GM10266 (cell line): ENCODE data around the gene TFIP11.

ENCODE experiments used
- DNase-seq: peaks from one replicate; pipeline ENCODE4 v3.0.0; 2012; ENCODE audit errors: extremely low spot score
- CTCF ChIP-seq: IDR thresholded peaks from 2 replicates; pipeline ENCODE4 v1.5.1; 2012; ENCODE audit warnings: mild to moderate bottlenecking, low read depth; ENCODE audit not compliant: control insufficient read depth, insufficient read depth; ENCODE audit errors: missing control alignments

The TFIP11 gene

GRCh38 chr22:26442086-26442756, 70.1 kb downstream of the TFIP11 start:
- TF ChIP-seq CTCF: no peak
- DNase-seq: no peak
